Endothelial cell of umbilical vein (primary cell): ENCODE data around the gene TMEM184B.

Experiments used
- EZH2 ChIP-seq: IDR thresholded peaks from 2 replicates; pipeline ENCODE4 v1.6.1; 2012; ENCODE audit warnings: borderline replicate concordance, low read depth, mild to moderate bottlenecking, moderate library complexity, low read length, inconsistent platforms; ENCODE audit not compliant: severe bottlenecking
- TF ChIP-seq, protein P1 (sequence below), 2 donors: IDR thresholded peaks; 1 replicate in 1 of 2; 2 replicates in 1 of 2; pipeline ENCODE4 v1.5.1; 2011; ENCODE audit warnings: low read length in 2 of 2, mild to moderate bottlenecking in 2 of 2, moderate library complexity in 2 of 2, control low read depth in 1 of 2, inconsistent platforms in 1 of 2, low read depth in 1 of 2; ENCODE audit not compliant: insufficient read depth in 1 of 2; ENCODE audit errors: extremely low read depth in 1 of 2

DNA sequence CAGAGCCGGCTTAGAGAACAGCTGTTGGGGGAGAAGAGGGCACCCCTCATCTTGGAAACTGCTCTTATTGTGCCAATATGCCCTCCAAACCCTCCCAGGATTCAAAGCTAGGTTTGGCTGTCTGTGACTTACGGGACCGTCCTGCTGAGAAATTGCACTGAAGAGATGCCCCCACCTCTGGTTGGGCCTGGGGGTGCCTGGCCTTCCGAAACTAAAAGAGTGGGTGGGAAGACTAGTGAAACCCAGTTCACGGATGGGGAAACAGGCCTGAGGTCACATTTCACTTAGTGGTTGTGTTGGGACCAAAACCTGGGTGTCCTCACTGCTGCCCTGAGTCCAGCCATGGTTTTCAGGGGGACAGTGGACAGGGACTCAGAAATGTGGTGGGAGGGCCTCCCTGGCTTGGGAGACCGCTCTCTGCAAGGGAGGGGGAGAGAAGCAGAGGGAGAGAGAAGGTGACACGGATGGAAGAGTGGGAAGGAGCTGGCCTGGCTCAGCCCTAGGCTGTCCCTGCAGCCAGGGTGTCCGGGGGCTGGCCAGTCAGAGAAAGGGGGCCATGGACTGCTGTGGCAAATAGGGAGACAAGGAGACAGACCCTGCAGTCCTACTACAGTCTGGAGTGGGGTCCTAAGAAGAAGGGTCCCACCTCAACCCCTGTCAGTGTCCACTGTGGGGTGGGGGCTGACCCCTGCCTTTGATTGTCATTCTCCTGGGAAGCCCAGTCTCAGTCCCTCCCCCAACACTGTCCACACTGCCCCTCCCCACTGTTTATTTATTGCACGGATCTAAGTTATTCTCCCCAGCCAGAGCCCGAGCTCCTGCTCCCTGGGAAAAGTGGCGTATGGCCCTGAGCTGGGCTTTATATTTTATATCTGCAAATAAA is 57.4 kb downstream of the TMEM184B start:
- TF ChIP-seq, protein P1, sequence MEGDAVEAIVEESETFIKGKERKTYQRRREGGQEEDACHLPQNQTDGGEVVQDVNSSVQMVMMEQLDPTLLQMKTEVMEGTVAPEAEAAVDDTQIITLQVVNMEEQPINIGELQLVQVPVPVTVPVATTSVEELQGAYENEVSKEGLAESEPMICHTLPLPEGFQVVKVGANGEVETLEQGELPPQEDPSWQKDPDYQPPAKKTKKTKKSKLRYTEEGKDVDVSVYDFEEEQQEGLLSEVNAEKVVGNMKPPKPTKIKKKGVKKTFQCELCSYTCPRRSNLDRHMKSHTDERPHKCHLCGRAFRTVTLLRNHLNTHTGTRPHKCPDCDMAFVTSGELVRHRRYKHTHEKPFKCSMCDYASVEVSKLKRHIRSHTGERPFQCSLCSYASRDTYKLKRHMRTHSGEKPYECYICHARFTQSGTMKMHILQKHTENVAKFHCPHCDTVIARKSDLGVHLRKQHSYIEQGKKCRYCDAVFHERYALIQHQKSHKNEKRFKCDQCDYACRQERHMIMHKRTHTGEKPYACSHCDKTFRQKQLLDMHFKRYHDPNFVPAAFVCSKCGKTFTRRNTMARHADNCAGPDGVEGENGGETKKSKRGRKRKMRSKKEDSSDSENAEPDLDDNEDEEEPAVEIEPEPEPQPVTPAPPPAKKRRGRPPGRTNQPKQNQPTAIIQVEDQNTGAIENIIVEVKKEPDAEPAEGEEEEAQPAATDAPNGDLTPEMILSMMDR (IDR thresholded peaks at IDR 0.05; ENCODE audit: extremely low read depth in 1 of 2, insufficient read depth in 1 of 2, low read depth in 1 of 2, low read length in 2 of 2): no peak
- no peak for TF ChIP-seq EZH2
